Measurements from ENCODE around the gene DUSP15.

- TF ChIP-seq CTCF (IDR thresholded peaks at IDR 0.05) (no peak), POLR2A (IDR thresholded peaks at IDR 0.05) (no peak), EP300 (IDR thresholded peaks at IDR 0.05) (no peak)
Observed at GRCh38 chr20:31870726-31871617, 645 bp upstream of the DUSP15 start.

Measured in ovary (tissue), 3 donors.